Measurements from ENCODE around the gene RECQL.

DNA sequence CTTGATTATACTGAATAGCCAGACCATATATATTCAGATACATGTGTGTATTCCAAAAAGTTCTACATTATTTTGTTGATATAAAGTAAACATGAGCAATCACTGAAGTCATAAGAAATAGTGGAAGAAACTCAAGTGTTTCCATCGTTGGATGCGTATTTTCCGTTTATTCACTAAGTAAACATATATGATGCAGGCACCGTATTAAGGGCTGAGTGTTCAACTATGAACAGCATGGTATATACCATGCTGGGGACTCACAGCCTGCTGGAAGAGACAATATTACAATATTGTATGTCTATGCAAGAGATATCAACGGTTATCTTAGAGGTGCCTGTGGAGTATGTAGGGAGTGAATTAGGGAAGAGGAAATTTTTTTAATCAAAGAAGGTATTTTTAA lies 62.8 kb downstream of the RECQL start:
- TF ChIP-seq ZNF140 (CRISPR knock-in tag; IDR thresholded peaks at IDR 0.05) (no peak), FOXA1 (IDR thresholded peaks at IDR 0.05; ENCODE audit: borderline replicate concordance) (no peak), TEAD1 (CRISPR knock-in tag; IDR thresholded peaks at IDR 0.05) (no peak), RBM14 (IDR thresholded peaks at IDR 0.05; ENCODE audit: borderline replicate concordance, insufficient read depth, low read depth, low read length) (no peak), JUNB (CRISPR knock-in tag; conservative IDR thresholded peaks at IDR 0.05) (no peak), ZNF274 (IDR thresholded peaks at IDR 0.05; ENCODE audit: borderline replicate concordance, low read depth, low read length) (no peak), TGIF2 (CRISPR knock-in tag; IDR thresholded peaks at IDR 0.05) (no peak)
- TF ChIP-seq, protein P1, sequence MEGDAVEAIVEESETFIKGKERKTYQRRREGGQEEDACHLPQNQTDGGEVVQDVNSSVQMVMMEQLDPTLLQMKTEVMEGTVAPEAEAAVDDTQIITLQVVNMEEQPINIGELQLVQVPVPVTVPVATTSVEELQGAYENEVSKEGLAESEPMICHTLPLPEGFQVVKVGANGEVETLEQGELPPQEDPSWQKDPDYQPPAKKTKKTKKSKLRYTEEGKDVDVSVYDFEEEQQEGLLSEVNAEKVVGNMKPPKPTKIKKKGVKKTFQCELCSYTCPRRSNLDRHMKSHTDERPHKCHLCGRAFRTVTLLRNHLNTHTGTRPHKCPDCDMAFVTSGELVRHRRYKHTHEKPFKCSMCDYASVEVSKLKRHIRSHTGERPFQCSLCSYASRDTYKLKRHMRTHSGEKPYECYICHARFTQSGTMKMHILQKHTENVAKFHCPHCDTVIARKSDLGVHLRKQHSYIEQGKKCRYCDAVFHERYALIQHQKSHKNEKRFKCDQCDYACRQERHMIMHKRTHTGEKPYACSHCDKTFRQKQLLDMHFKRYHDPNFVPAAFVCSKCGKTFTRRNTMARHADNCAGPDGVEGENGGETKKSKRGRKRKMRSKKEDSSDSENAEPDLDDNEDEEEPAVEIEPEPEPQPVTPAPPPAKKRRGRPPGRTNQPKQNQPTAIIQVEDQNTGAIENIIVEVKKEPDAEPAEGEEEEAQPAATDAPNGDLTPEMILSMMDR (IDR thresholded peaks at IDR 0.05 in 2 of 3, conservative IDR thresholded peaks at IDR 0.05 in 1 of 3; ENCODE audit: insufficient read depth in 2 of 3, low read depth in 1 of 3, low read length in 3 of 3) = no peak
